K562 (cell line): Measurements from ENCODE around the gene MRPL58. TPM values are rescaled to one million over a fixed set of nuclear protein-coding genes. Genes with fewer than 3 reads are reported as not detected.

Experiments used
- polyA plus RNA-seq, 8 experiments: library from polyadenylated mRNA; depleted of rRNA in 4 of 8; stranded (reverse) in 5 of 8; unstranded in 3 of 8; fragments of >200 nt; fragmentation: Nextera tagmentation in 2 of 8; fragmentation: Illumina TruSeq in 1 of 8; extraction: Ambion mirVana in 2 of 8; extraction: Trizol in 1 of 8; gene quantifications; 2 replicates each; pipeline versions ENCODE4 v1.2.1 to v1.2.3, GENCODE V29; 2011 to 2014; ENCODE audit warnings: inconsistent platforms in 1 of 8, missing spikeins in 1 of 8
- total RNA-seq, 7 experiments: library from RNA; depleted of rRNA in 6 of 7; stranded (reverse); fragments of >200 nt in 6 of 7; fragmentation: Illumina TruSeq in 2 of 7; extraction: Trizol in 2 of 7; gene quantifications; 2 replicates each; pipeline versions ENCODE4 v1.2.1 to v1.2.3, GENCODE V29; 2011 to 2021; ENCODE audit warnings: low replicate concordance in 1 of 7
- TF ChIP-seq, protein P1 (sequence below): fragments of 200-600 bp; sonication (generic); IDR thresholded peaks from one replicate; pipeline ENCODE4 v1.6.1; 2012; ENCODE audit warnings: mild to moderate bottlenecking, low read depth, low read length, inconsistent platforms

Gene MRPL58
- total and polyA plus RNA-seq, 9 of the 15 experiments (the other 6 are each of a cell fraction or from before 2014, with no cell fraction given) = 30.8 to 107 (median 72.4) TPM

DNA sequence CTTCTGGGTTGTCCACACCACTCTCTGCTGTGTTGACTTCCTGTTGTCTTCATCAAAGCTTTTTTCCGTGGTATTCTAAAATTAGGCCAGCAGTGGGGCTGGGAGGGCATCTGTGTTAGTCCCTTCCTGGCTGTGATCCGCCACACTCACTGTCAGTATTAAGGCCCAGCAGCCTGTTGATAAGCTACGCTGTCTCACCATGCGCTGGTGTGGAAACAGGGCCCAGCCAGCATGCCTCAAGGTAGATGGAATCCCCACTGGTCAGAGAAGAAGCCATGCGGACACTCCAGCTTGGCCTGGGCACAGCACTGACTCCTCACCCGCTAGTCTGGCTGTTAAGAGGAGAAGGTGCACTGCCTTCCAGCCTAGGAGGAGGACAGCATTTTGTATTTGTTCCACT is 13.7 kb upstream of the MRPL58 start (continued):
- TF ChIP-seq, protein P1, sequence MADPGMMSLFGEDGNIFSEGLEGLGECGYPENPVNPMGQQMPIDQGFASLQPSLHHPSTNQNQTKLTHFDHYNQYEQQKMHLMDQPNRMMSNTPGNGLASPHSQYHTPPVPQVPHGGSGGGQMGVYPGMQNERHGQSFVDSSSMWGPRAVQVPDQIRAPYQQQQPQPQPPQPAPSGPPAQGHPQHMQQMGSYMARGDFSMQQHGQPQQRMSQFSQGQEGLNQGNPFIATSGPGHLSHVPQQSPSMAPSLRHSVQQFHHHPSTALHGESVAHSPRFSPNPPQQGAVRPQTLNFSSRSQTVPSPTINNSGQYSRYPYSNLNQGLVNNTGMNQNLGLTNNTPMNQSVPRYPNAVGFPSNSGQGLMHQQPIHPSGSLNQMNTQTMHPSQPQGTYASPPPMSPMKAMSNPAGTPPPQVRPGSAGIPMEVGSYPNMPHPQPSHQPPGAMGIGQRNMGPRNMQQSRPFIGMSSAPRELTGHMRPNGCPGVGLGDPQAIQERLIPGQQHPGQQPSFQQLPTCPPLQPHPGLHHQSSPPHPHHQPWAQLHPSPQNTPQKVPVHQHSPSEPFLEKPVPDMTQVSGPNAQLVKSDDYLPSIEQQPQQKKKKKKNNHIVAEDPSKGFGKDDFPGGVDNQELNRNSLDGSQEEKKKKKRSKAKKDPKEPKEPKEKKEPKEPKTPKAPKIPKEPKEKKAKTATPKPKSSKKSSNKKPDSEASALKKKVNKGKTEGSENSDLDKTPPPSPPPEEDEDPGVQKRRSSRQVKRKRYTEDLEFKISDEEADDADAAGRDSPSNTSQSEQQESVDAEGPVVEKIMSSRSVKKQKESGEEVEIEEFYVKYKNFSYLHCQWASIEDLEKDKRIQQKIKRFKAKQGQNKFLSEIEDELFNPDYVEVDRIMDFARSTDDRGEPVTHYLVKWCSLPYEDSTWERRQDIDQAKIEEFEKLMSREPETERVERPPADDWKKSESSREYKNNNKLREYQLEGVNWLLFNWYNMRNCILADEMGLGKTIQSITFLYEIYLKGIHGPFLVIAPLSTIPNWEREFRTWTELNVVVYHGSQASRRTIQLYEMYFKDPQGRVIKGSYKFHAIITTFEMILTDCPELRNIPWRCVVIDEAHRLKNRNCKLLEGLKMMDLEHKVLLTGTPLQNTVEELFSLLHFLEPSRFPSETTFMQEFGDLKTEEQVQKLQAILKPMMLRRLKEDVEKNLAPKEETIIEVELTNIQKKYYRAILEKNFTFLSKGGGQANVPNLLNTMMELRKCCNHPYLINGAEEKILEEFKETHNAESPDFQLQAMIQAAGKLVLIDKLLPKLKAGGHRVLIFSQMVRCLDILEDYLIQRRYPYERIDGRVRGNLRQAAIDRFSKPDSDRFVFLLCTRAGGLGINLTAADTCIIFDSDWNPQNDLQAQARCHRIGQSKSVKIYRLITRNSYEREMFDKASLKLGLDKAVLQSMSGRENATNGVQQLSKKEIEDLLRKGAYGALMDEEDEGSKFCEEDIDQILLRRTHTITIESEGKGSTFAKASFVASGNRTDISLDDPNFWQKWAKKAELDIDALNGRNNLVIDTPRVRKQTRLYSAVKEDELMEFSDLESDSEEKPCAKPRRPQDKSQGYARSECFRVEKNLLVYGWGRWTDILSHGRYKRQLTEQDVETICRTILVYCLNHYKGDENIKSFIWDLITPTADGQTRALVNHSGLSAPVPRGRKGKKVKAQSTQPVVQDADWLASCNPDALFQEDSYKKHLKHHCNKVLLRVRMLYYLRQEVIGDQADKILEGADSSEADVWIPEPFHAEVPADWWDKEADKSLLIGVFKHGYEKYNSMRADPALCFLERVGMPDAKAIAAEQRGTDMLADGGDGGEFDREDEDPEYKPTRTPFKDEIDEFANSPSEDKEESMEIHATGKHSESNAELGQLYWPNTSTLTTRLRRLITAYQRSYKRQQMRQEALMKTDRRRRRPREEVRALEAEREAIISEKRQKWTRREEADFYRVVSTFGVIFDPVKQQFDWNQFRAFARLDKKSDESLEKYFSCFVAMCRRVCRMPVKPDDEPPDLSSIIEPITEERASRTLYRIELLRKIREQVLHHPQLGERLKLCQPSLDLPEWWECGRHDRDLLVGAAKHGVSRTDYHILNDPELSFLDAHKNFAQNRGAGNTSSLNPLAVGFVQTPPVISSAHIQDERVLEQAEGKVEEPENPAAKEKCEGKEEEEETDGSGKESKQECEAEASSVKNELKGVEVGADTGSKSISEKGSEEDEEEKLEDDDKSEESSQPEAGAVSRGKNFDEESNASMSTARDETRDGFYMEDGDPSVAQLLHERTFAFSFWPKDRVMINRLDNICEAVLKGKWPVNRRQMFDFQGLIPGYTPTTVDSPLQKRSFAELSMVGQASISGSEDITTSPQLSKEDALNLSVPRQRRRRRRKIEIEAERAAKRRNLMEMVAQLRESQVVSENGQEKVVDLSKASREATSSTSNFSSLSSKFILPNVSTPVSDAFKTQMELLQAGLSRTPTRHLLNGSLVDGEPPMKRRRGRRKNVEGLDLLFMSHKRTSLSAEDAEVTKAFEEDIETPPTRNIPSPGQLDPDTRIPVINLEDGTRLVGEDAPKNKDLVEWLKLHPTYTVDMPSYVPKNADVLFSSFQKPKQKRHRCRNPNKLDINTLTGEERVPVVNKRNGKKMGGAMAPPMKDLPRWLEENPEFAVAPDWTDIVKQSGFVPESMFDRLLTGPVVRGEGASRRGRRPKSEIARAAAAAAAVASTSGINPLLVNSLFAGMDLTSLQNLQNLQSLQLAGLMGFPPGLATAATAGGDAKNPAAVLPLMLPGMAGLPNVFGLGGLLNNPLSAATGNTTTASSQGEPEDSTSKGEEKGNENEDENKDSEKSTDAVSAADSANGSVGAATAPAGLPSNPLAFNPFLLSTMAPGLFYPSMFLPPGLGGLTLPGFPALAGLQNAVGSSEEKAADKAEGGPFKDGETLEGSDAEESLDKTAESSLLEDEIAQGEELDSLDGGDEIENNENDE = no peak
